ENCODE data around the gene DOCK7.

Gene DOCK7

GRCh38 chr1:62484824-62485468, 203.2 kb downstream of the DOCK7 start:
- TF ChIP-seq, protein P1, sequence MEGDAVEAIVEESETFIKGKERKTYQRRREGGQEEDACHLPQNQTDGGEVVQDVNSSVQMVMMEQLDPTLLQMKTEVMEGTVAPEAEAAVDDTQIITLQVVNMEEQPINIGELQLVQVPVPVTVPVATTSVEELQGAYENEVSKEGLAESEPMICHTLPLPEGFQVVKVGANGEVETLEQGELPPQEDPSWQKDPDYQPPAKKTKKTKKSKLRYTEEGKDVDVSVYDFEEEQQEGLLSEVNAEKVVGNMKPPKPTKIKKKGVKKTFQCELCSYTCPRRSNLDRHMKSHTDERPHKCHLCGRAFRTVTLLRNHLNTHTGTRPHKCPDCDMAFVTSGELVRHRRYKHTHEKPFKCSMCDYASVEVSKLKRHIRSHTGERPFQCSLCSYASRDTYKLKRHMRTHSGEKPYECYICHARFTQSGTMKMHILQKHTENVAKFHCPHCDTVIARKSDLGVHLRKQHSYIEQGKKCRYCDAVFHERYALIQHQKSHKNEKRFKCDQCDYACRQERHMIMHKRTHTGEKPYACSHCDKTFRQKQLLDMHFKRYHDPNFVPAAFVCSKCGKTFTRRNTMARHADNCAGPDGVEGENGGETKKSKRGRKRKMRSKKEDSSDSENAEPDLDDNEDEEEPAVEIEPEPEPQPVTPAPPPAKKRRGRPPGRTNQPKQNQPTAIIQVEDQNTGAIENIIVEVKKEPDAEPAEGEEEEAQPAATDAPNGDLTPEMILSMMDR (IDR thresholded peaks at IDR 0.05; ENCODE audit: low read depth, low read length, missing control alignments), result no peak
- Histone ChIP-seq H3K27me3 (replicated peaks) (no peaks in the 10 kb centered on the region), H3K4me3 (ENCODE audit: low read depth, low read length) (no peak overlapping the region), H3K36me3 (replicated peaks) (peaks cover 3% of the 10 kb centered on the region), H3K27ac (no peak overlapping the region)
- no peak for DNase-seq
- in situ Hi-C loops (cut with HindIII; ENCODE audit: low pct_ligation_motif_present, low sequenced_read_pairs), result no loop called here

- Histone ChIP-seq H3K36me3 (replicated peaks) (peaks cover 3% of the 10 kb centered on the region), H3K4me3 (ENCODE audit: low read depth, low read length) (no peak overlapping the region), H3K27me3 (replicated peaks) (no peaks in the 10 kb centered on the region), H3K27ac (no peak overlapping the region)
- DNase-seq, result no peak
- TF ChIP-seq, protein P1 (IDR thresholded peaks at IDR 0.05; ENCODE audit: low read depth, low read length, missing control alignments), result no peak
- in situ Hi-C loops (cut with HindIII; ENCODE audit: low pct_ligation_motif_present, low sequenced_read_pairs), result no loop called here
These were observed 206.5 kb downstream of the DOCK7 start for GRCh38 chr1:62481681-62482080.

- H3K4me3 ChIP-seq (ENCODE audit: low read depth, low read length), result no peak overlapping the region
- DNase-seq, result no peak
- H3K36me3 ChIP-seq (replicated peaks), result peaks cover 26% of the 10 kb centered on the region
- no peak overlapping the region for H3K27ac ChIP-seq
- in situ Hi-C loops (cut with HindIII; ENCODE audit: low pct_ligation_motif_present, low sequenced_read_pairs), result no loop called here
- TF ChIP-seq, protein P1 (IDR thresholded peaks at IDR 0.05; ENCODE audit: low read depth, low read length, missing control alignments), result no peak
- no peaks in the 10 kb centered on the region for H3K27me3 ChIP-seq (replicated peaks)
These were observed 211.5 kb downstream of the DOCK7 start for GRCh38 chr1:62476525-62477219.

GRCh38 chr1:62467092-62467491, 221.1 kb downstream of the DOCK7 start:
- DNase-seq, result no peak
- Histone ChIP-seq H3K27ac (no peak overlapping the region), H3K36me3 (replicated peaks) (peaks cover 21% of the 10 kb centered on the region), H3K4me3 (ENCODE audit: low read depth, low read length) (no peak overlapping the region), H3K27me3 (replicated peaks) (no peaks in the 10 kb centered on the region)
- TF ChIP-seq, protein P1 (IDR thresholded peaks at IDR 0.05; ENCODE audit: low read depth, low read length, missing control alignments), result no peak
- in situ Hi-C loops (cut with HindIII; ENCODE audit: low pct_ligation_motif_present, low sequenced_read_pairs), result no loop called here

DNA sequence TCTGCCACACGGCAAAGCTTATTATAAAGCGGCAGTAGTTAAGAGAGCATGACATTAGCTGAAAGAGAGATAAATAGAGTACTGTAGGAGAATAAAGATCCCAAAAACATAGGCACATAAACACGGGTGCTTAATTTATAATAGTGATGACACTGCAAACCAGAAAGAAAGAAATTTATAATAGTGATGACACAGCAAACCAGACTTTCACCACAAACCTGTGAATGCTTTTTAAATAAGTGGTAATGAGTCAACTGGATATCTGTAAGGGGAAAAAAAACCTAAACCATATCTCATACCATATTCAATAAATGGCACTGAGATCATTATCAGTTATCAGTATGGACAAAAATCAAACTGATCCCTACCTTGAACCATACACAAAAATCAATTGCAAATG, 225.8 kb downstream of the DOCK7 start:
- peaks cover 16% of the 10 kb centered on the region for H3K36me3 ChIP-seq (replicated peaks)
- TF ChIP-seq, protein P1 (IDR thresholded peaks at IDR 0.05; ENCODE audit: low read depth, low read length, missing control alignments), result no peak
- no peak for DNase-seq

More for the DNA sequence above, 225.8 kb downstream of the DOCK7 start:
- no peaks in the 10 kb centered on the region for H3K27me3 ChIP-seq (replicated peaks)
- H3K4me3 ChIP-seq (ENCODE audit: low read depth, low read length), result no peak overlapping the region
- in situ Hi-C loops (cut with HindIII; ENCODE audit: low pct_ligation_motif_present, low sequenced_read_pairs), result no loop called here
- H3K27ac ChIP-seq, result no peak overlapping the region
